ENCODE measurements around the gene CORIN. TPM values are rescaled to one million over a fixed set of nuclear protein-coding genes. Genes with fewer than 3 reads are reported as not detected.

CORIN gene
- total and polyA plus RNA-seq, 2 of the 4 experiments (the other 2 are of a cell fraction) = 20.3 to 24.7 TPM

GRCh38 chr4:47667552-47667951 lies 170.3 kb downstream of the CORIN start:
- Histone ChIP-seq H3K56ac (ENCODE audit: extremely low read depth, insufficient read depth, low read length) (no peak overlapping the region), H3K36me3 (ENCODE audit: control insufficient read depth, insufficient read depth, low read length) (no peaks in the 10 kb centered on the region), H2AFZ (replicated peaks; ENCODE audit: low read length, poor library complexity) (no peak overlapping the region), H2AK9ac (replicated peaks; ENCODE audit: low read depth, low read length, poor library complexity) (no peak overlapping the region), H4K5ac (ENCODE audit: low read depth, low read length) (no peak overlapping the region), H3K4ac (ENCODE audit: low read depth, low read length) (no peak overlapping the region), H3K14ac (replicated peaks; ENCODE audit: low read depth, low read length) (no peak overlapping the region), H3K18ac (ENCODE audit: low read depth, low read length) (no peak overlapping the region), H2BK120ac (ENCODE audit: low read depth, low read length) (no peak overlapping the region), H2BK15ac (ENCODE audit: low read depth, low read length) (no peak overlapping the region), H2BK5ac (ENCODE audit: low read depth, low read length, poor library complexity, severe bottlenecking) (no peak overlapping the region), H3K9ac (ENCODE audit: low read depth, low read length) (no peak overlapping the region), H3K23ac (ENCODE audit: low read depth, low read length) (no peak overlapping the region), H4K91ac (ENCODE audit: insufficient read depth, low read depth, low read length) (no peak overlapping the region), H3K27ac (ENCODE audit: insufficient read depth, low read length) (no peak overlapping the region), H4K8ac (ENCODE audit: low read depth in 2 of 2, low read length in 2 of 2) (no peak overlapping the region), H3K9me3 (ENCODE audit: control insufficient read depth, insufficient read depth, low read length) (no peaks in the 10 kb centered on the region), H3K79me1 (ENCODE audit: low read depth in 1 of 2, low read length in 2 of 2) (no peaks in the 10 kb centered on the region), H4K20me1 (ENCODE audit: insufficient read depth, low read length) (no peaks in the 10 kb centered on the region), H3K9me1 (ENCODE audit: insufficient read depth, low read length) (no peaks in the 10 kb centered on the region), H3K4me2 (ENCODE audit: low read depth, low read length) (no peak overlapping the region), H3K4me3 (ENCODE audit: insufficient read depth, low read depth, low read length) (no peak overlapping the region), H3K27me3 (ENCODE audit: control insufficient read depth, insufficient read depth, low read length) (peaks cover 5% of the 10 kb centered on the region), H2BK20ac (ENCODE audit: low read depth, low read length) (no peak overlapping the region), H2AK5ac (ENCODE audit: low read depth, low read length) (no peak overlapping the region), H3K4me1 (ENCODE audit: control insufficient read depth, insufficient read depth, low read length) (no peaks in the 10 kb centered on the region)
- DNase-seq = peak; percentile 11
- in situ Hi-C loops (cut with MboI; ENCODE audit: low sequenced_read_pairs) = no loop called here
- TF ChIP-seq FOS (IDR thresholded peaks at IDR 0.05; ENCODE audit: low read depth, low read length) (no peak), POLR2A (IDR thresholded peaks at IDR 0.05; ENCODE audit: low read depth, low read length) (no peak), MXI1 (IDR thresholded peaks at IDR 0.05; ENCODE audit: borderline replicate concordance, low read depth, low read length) (no peak), RAD21 (IDR thresholded peaks at IDR 0.05; ENCODE audit: low read length) (no peak), CHD1 (IDR thresholded peaks at IDR 0.05; ENCODE audit: low read depth, low read length) (no peak), CEBPB (IDR thresholded peaks at IDR 0.05; ENCODE audit: low read depth, low read length) (no peak), BHLHE40 (IDR thresholded peaks at IDR 0.05; ENCODE audit: low read depth, low read length) (no peak), NFE2L2 (IDR thresholded peaks at IDR 0.05; ENCODE audit: low read depth, low read length) (no peak), MAZ (IDR thresholded peaks at IDR 0.05; ENCODE audit: borderline replicate concordance, low read depth, low read length) (no peak), RFX5 (IDR thresholded peaks at IDR 0.05; ENCODE audit: low read depth, low read length) (no peak)
- TF ChIP-seq, protein P1, sequence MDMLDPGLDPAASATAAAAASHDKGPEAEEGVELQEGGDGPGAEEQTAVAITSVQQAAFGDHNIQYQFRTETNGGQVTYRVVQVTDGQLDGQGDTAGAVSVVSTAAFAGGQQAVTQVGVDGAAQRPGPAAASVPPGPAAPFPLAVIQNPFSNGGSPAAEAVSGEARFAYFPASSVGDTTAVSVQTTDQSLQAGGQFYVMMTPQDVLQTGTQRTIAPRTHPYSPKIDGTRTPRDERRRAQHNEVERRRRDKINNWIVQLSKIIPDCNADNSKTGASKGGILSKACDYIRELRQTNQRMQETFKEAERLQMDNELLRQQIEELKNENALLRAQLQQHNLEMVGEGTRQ (IDR thresholded peaks at IDR 0.05; ENCODE audit: low read depth, low read length) = no peak
- TF ChIP-seq, protein P2, sequence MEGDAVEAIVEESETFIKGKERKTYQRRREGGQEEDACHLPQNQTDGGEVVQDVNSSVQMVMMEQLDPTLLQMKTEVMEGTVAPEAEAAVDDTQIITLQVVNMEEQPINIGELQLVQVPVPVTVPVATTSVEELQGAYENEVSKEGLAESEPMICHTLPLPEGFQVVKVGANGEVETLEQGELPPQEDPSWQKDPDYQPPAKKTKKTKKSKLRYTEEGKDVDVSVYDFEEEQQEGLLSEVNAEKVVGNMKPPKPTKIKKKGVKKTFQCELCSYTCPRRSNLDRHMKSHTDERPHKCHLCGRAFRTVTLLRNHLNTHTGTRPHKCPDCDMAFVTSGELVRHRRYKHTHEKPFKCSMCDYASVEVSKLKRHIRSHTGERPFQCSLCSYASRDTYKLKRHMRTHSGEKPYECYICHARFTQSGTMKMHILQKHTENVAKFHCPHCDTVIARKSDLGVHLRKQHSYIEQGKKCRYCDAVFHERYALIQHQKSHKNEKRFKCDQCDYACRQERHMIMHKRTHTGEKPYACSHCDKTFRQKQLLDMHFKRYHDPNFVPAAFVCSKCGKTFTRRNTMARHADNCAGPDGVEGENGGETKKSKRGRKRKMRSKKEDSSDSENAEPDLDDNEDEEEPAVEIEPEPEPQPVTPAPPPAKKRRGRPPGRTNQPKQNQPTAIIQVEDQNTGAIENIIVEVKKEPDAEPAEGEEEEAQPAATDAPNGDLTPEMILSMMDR (conservative IDR thresholded peaks at IDR 0.05; ENCODE audit: low read depth, low read length) = no peak
- no peak for ATAC-seq (ENCODE audit: low read depth)
- ChIA-PET POLR2A (ENCODE audit: unreplicated experiment) (no interaction called here), CTCF (no interaction called here)
- no TSS peak for BruUV-seq (replicated peaks)
- intact Hi-C loops (cut with micrococcal nuclease) = loop anchor here (5.0 kb wide), 1 partner anchor 420 kb away; no protein-coding TSS in a partner anchor
- dilution Hi-C loops (cut with HindIII; ENCODE audit: low sequenced_read_pairs, unreplicated experiment) = no loop called here
- no CpG with 5 or more reads among the region's 3 CpGs for WGBS, 2 experiments (ENCODE audit: extremely low coverage in 2 of 2, insufficient read length in 1 of 2)
